NCI-H524 (cell line): ENCODE data around the gene AMPD3.

ENCODE experiments used
- DNase-seq, 2 experiments: peaks; one replicate each; lab custom pipeline; 2025; lab: John Stamatoyannopoulos, UW

Gene AMPD3

GRCh38 chr11:10503777-10504480 lies 48.9 kb downstream of the AMPD3 start:
- no peak for DNase-seq

- no peak for DNase-seq
Observed at GRCh38 chr11:10504490-10504889, 49.4 kb downstream of the AMPD3 start.

DNA sequence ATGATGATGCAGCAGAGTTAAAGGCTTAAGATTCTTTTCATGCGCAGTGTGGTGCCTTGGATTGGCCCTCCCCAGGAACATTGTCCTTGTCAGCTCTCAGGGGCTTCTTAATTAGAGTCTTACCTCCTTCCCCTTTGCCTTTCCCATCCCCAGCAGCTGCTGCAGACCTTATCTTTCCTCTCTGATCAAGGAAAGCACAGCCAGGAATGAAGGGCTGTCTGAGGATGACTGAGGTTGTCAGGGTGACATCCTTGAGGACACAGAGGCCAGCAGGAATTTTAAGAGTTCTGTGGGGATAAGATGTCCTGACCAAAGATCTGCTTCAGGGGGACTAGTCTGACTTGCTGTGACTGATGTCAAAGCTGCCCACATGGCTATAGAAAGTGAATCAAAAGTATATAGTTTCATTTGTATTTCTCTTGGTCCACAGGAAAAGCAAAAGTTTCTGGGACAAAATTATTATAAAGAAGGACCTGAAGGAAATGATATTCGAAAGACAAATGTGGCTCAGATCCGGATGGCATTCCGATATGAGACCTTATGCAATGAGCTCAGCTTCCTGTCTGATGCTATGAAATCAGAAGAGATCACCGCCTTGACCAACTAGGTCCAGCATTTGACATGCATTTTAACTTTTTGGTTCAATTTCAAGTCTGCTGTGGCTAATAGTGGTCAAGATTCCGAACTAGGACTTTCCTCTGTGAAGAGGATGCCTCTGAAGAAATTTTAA lies 50.4 kb downstream of the AMPD3 start:
- no peak for DNase-seq

DNA sequence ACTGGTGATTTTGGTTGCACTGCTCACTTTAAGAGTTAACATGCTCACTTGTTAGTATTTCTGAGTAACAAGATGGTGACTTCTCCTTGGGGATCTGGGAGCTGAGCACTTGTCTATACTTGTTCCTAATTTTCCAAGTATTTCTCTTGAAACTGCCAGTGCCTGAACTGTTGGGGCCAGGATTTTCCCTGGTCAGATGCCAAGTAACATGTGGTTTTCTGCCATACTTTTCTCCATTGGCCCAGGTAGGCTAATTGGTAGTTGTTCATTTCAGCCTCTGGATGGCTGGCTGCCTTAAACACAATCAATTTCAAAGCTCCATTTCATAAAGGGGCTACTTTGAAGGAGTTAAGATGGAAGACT lies 50.9 kb downstream of the AMPD3 start:
- DNase-seq: no peak

DNA sequence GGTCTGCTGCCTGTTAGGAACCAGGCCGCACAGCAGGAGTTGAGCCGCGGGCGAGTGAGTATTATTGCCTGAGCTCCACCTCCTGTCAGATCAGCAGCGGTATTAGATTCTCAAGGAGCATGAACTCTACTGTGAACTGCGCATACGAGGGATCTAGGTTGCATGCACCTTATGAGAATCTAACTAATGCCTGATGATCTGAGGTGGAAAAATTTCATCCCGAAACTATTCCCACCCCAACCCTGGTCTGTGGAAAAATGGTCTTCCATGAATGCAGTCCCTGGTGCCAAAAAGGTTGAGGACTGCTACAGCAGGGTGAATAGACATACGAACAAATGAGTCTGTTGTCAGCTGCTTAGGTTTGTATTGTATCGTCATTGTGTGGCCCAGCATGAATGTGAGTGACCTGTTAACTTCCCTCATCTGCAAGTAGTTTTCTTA lies 56.1 kb downstream of the AMPD3 start:
- DNase-seq: no peak

- no peak for DNase-seq
Observed at GRCh38 chr11:10514202-10514601, 59.1 kb downstream of the AMPD3 start.

DNA sequence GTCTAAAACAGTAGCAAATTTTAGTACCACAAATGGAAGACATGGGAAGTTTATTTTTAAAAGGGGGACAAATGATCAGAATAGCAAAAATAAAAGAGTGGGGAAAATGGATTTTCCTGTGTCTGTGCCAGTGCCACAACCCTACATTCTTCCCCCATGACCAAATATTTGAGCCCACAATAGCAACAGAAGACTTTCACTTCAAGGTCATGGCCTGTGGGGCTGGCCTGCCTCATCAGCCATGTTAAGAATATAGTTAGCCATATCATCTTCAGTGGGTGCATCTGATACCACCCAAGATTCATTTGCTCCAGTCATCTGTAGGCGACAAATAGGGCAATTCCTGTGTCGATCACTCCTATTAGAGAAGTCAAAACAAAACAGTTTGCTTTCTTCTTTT lies 59.6 kb downstream of the AMPD3 start:
- no peak for DNase-seq

GRCh38 chr11:10515418-10515817 lies 60.4 kb downstream of the AMPD3 start:
- DNase-seq: no peak

DNA sequence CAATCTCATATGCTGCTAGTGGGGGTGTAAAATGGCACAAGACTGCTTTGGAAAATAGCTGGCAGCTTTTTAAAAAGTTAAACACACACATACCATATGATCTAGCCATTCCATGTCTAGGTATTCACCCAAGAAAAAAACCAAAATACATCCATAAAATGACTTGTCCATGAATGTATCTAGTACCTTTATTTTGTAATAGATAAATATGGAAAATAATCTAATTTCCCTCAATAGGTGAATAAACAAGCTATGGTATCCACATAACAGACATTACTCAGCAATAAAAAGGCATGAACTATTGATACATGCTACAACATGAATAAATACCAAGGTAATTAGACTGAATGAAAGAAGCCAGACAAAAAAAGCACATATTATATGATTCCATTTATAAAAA lies 63.1 kb downstream of the AMPD3 start:
- DNase-seq: no peak

- DNase-seq: no peak
Observed at GRCh38 chr11:10518891-10519290, 63.8 kb downstream of the AMPD3 start.

DNA sequence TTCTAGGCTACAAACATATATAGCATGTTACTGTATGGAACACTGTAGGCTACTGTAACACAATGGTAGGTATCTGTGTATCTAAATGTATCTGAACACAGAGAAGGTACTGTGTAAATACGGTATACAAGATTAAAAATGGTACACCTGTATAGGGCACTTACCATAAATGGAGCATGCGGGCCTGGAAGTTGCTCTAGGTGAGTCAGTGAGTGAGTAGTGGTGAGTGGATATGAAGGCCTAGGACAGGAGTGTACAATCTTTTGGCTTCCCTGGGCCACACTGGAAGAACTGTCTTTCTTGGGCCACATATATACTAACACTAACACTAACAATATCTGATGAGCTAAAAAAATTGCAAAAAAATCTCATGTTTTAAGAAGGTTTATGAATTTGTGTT lies 64.6 kb downstream of the AMPD3 start:
- DNase-seq: no peak

DNA sequence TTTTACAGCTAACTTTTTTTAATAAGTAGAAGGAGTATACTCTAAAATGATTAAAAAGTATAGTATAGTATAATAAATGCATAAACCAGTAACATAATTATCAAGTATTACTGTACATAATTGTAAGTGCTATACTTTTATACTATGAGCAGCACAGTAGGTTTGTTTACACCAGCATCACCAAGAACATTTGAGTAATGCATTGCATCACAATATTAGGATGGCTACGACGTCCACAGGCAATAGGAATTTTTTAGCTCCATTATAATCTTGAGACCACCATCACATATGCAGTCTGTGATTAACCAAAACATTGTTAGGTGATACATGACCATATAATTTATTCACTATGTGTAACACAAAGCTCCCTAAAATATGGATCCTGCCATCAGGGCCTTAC lies 65.5 kb downstream of the AMPD3 start:
- DNase-seq: no peak

DNA sequence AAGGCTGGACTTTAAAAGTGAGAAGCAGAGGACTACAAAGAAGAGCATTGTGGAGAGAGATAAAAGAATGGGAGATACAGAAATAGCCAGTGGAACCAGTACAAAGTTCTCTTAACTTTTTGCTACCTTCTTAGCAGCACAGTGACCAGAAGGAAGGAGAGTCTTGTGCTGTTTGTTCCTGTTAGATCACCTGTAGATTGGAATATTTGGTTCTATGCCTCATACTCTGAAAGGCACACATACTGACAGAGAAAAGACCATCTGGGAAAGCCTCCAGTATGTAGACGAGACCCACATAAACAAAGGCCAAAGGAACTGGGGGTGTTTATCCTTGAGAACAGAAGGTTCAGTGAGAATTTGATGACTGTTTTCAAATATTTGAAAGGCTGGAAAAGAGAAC lies 67.2 kb downstream of the AMPD3 start:
- no peak for DNase-seq

GRCh38 chr11:10522921-10523320 lies 67.9 kb downstream of the AMPD3 start:
- DNase-seq: no peak

DNA sequence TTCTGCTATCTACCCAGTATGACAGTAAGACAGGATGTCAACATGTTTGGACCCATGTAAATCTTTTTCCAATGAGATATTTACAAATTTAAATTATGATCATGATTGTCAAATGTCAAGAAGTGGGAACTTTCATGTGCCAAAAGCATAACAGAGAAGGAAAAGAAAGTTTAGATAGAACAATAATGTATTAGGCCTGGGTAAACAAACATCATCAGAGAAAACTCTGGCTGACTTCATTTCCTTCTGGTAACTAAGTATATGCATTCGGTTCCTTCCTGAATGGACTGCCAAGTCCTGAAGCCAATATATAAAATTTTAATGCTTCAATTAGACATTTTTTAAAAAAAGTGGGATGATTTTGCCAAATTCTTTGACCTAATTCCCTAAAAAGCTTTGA lies 69.4 kb downstream of the AMPD3 start:
- DNase-seq: no peak

GRCh38 chr11:10526974-10527918 lies 72.2 kb downstream of the AMPD3 start:
- no peak for DNase-seq

DNA sequence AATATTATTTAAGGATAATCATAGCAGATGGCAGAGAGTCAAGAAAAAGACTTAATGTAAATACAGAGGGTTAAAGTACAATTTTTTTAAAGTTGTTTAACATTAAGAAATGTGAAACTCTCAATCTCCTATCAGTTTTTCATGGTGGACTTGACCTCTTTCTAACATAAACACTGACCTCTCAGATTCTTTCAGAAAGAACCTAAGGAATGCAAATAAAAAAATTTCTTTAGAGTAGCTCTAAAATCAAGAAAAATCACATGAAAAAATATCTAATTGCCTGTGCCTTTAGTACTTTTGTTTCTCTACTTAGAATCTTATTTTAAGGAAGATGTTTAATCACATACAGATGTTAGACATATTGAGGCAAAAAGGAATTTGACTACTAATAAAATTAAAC lies 73.1 kb downstream of the AMPD3 start:
- DNase-seq: no peak

DNA sequence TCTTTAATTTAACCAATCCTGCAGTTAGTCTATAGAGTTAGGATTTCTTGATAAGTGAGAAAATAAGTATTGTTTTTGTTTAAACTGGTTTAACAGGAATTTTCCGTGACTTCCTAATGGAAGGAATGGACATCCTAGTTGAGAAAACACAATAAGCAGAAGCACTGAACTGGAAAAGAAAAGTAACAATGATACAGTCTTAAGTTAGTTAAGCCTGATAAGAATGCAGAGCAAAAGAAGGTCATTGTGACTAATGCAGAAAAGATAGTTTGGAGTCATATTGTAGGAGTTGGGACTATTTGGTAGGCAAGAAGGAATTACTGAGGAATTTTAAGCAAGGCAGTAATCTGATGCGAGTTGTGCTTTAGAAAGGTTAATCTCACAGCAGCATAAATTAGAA lies 74.2 kb downstream of the AMPD3 start:
- DNase-seq: no peak

- DNase-seq: no peak
Observed at GRCh38 chr11:10532526-10532925, 77.5 kb downstream of the AMPD3 start.

GRCh38 chr11:10533323-10533722 lies 78.3 kb downstream of the AMPD3 start:
- DNase-seq: no peak

- no peak for DNase-seq
Observed at GRCh38 chr11:10534316-10534715, 79.3 kb downstream of the AMPD3 start.

- DNase-seq: no peak
Observed at GRCh38 chr11:10537600-10537999, 82.5 kb downstream of the AMPD3 start.

DNA sequence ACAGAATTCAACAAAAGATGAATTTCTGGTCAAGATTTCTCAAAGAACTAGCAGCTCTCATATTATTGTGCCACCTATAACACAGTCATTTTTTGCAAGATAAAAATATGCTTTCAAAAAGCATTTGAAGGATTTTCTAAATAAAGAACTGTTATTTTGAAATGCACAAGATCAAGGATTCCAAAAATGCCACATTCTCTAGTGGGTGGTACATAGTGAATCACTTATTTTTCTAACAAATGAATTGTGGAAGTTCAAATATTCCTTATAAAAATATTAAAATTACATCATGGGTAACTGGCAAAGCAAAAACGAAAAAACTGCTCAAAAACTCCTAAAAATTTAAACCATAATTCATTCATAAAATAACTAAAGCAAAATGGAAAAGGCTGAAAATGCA lies 83.9 kb downstream of the AMPD3 start:
- DNase-seq: no peak
